ENCODE results near the gene NEUROD1. TPM values are rescaled to one million over a fixed set of nuclear protein-coding genes. Genes with fewer than 3 reads are reported as not detected.
"Not testable (repeated sequence)": the region's sequence is repeated elsewhere in the genome, so short reads cannot be mapped to it uniquely, and the experiment has no call there.

The NEUROD1 gene
- total RNA-seq = not detected
- long read RNA-seq = 0 reads

DNA sequence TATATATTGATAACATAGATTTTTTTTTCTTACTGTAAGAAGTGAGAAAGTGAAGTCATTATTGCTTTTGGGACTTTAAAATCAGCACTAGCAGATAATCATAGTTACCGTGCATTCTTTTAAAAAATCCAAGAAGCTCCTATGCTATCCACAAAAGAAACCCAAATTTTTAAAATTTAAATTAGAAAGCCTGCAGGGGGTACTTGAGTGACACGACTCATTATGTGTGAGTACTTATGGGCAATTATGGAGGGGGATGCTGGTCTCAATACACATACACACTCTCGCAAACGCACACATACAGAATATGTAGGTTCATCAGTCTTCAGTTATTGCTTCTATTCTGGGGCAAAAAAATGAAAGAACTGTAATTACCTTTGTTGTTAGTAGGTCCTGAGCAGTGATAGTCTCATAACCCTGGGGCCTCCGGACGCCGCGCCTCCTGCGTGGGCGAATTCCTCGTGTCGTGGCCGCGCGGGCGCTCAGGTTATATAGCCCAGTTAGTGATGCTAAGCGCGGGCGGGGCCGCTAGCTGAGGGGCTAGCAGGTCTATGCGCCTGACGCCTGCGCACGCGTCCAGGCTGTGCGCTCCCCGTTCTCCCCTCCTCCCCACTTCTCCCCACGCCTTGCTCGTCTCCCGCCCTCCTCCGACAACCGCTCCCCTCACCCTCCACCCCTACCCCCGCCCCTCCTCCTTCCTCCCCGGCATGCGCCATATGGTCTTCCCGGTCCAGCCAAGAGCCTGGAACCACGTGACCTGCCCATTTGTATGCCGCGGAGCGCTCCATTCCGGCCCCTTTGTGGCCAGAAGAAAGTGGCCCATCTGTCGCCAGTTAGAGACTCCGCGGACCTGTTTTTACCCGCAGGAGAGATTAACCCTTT lies at the start of gene NEUROD1:
Gene NEUROD1 (minus strand): TSS at position 463 of the 882 bp plus-strand sequence. CDS start 1,657 bp downstream, outside the sequence.
- no peak for DNase-seq

DNA sequence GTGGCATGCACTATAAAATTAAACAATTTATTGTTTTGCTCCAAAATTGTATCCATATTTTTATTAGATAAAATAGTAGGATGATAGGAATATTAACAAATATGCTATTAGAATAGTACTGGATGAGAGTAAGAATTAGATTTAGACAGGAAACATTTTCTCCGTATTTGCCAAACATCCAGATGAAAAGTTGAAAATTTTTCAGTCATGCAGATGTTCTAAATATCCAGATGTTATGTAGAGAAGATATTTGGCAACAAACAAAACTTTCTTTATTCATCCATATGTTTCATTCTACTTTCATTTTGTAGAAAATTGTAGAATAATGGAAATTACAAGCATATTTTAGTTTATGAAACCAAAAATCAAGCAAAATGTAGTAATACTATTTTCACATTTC lies 45.2 kb upstream of the NEUROD1 start:
- Histone ChIP-seq H3K9me3 (no peaks in the 10 kb centered on the region), H3K4me1 (no peaks in the 10 kb centered on the region), H3K4me3 (no peak overlapping the region), H3K27ac (no peak overlapping the region), H3K27me3 (ENCODE audit: low read depth) (no peaks in the 10 kb centered on the region), H3K36me3 (no peaks in the 10 kb centered on the region)
- ATAC-seq (no peak), DNase-seq (no peak)
- TF ChIP-seq, protein P1, sequence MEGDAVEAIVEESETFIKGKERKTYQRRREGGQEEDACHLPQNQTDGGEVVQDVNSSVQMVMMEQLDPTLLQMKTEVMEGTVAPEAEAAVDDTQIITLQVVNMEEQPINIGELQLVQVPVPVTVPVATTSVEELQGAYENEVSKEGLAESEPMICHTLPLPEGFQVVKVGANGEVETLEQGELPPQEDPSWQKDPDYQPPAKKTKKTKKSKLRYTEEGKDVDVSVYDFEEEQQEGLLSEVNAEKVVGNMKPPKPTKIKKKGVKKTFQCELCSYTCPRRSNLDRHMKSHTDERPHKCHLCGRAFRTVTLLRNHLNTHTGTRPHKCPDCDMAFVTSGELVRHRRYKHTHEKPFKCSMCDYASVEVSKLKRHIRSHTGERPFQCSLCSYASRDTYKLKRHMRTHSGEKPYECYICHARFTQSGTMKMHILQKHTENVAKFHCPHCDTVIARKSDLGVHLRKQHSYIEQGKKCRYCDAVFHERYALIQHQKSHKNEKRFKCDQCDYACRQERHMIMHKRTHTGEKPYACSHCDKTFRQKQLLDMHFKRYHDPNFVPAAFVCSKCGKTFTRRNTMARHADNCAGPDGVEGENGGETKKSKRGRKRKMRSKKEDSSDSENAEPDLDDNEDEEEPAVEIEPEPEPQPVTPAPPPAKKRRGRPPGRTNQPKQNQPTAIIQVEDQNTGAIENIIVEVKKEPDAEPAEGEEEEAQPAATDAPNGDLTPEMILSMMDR (IDR thresholded peaks at IDR 0.05) = no peak
- intact Hi-C loops (cut with DNase I) = no loop called here

More for the DNA sequence above, at the start of gene NEUROD1:
- Histone ChIP-seq H3K4me1 (peaks cover 26% of the 10 kb centered on the region), H3K27ac (no peak within 1 kb of the TSS), H3K36me3 (no peaks in the 10 kb centered on the region), H3K27me3 (ENCODE audit: low read depth) (peaks cover 86% of the 10 kb centered on the region), H3K9me3 (no peaks in the 10 kb centered on the region), H3K4me3 (no peak within 1 kb of the TSS)
- TF ChIP-seq, protein P1 (IDR thresholded peaks at IDR 0.05) = no peak
- intact Hi-C loops (cut with DNase I) = no loop called here
- no peak for ATAC-seq

DNA sequence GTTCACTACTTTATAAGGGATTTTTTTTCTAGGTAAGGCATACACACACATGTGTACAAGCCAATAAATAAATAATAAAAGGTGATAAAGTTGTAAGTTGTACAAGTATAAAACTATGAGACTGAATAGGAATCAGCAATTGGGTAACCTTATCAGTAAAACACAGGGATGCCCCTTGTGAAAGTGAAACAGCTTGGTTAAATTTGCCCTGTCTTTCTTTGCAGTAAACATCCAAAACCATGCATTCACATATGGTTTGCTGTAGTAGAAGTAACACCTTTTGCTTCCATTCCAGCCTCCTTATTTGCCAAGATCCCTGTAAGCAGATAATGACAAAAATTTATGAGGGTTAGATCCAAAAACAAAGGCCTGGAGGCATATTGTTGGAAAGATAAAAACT lies 44.3 kb upstream of the NEUROD1 start:
- no peak overlapping the region for H3K27ac ChIP-seq
- no peaks in the 10 kb centered on the region for H3K36me3 ChIP-seq
- ATAC-seq (no peak), DNase-seq (no peak)
- H3K27me3 ChIP-seq (ENCODE audit: low read depth) = no peaks in the 10 kb centered on the region
- no peaks in the 10 kb centered on the region for H3K4me1 ChIP-seq
- TF ChIP-seq, protein P1 (IDR thresholded peaks at IDR 0.05) = no peak
- no peak overlapping the region for H3K4me3 ChIP-seq
- no peaks in the 10 kb centered on the region for H3K9me3 ChIP-seq
- intact Hi-C loops (cut with DNase I) = no loop called here

DNA sequence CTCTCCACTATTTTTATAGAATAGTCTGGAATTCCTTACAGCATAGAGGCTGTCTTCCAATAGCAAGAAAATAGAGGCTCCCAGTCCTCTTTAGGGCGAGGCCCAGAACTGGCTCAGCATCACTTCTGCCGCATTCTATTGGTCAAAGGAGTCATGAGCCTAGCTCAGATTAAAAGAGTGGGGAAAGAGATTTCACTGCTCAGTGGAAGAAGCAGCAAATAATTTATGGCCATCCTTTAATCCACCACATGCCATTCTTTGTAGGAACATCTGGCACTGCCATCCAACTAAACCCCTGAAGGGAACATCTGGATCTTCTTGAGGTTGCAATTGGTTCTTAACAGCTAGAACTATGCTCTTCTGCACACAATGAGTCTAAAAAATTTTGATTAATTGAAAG lies 43.4 kb upstream of the NEUROD1 start:
- Histone ChIP-seq H3K36me3 (no peaks in the 10 kb centered on the region), H3K4me3 (no peak overlapping the region), H3K27me3 (ENCODE audit: low read depth) (no peaks in the 10 kb centered on the region), H3K9me3 (no peaks in the 10 kb centered on the region), H3K4me1 (no peaks in the 10 kb centered on the region), H3K27ac (no peak overlapping the region)
- DNase-seq (no peak), ATAC-seq (no peak)
- TF ChIP-seq, protein P1 (IDR thresholded peaks at IDR 0.05) = no peak
- intact Hi-C loops (cut with DNase I) = no loop called here

DNA sequence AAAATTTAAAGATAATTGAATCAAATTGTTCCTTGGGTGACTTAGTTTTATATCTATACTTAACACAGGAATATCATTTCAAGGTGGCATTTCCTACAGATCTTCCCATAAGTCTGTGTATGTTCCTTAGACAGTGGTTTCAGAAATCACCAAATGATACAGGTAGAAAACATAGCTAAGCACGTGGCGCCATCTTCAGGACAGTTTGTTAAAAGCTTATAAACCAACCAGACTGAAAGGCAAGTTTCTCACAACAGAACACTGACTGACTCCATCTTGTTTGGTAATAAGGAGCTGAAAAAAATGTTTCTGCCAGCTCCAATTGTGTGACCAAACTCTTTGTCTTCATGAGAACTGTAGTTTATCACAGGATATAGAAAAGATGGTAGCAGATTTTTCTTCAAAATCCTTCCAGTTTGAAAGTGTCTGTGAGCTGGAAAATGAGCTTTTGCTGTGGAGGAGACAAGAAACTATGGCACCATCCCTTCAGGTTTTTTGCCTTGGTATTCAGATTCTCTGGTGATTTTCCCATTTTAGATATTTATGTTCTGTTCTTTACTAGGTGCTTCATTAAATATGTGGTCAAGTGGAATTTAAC lies 34.8 kb upstream of the NEUROD1 start:
- H3K4me1 ChIP-seq = no peaks in the 10 kb centered on the region
- H3K27ac ChIP-seq = no peak overlapping the region
- no peaks in the 10 kb centered on the region for H3K9me3 ChIP-seq
- peak; percentile 79 to 80 for ATAC-seq
- DNase-seq = peak; percentile 52
- no peaks in the 10 kb centered on the region for H3K27me3 ChIP-seq (ENCODE audit: low read depth)
- H3K36me3 ChIP-seq = no peaks in the 10 kb centered on the region
- TF ChIP-seq, protein P1 (IDR thresholded peaks at IDR 0.05) = peak; percentile 67
- intact Hi-C loops (cut with DNase I) = loop anchor here (10.0 kb wide), 1 partner anchor 640 kb away; no protein-coding TSS in a partner anchor
- no peak overlapping the region for H3K4me3 ChIP-seq

DNA sequence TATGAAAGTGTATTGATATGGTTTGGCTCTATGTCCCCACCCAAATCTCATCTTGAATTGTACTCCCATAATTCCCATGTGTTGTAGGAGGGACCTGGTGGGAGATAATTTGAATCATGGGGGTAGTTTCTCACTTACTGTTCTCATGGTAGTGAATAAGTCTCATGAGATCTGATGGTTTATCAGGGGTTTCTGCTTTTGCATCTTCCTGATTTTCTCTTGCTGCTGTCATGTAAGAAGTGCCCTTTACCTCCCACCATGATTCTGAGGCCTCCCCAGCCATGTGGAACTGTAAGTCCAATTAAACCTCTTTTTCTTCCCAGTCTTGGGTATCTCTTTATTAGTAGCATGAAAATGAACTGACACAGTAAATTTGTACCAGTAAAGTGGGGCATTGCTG lies 30.7 kb upstream of the NEUROD1 start:
- ATAC-seq; H3K27ac ChIP-seq; DNase-seq; H3K27me3 ChIP-seq (ENCODE audit: low read depth); H3K36me3 ChIP-seq; H3K4me1 ChIP-seq; H3K4me3 ChIP-seq; H3K9me3 ChIP-seq: not testable (repeated sequence)
- intact Hi-C loops (cut with DNase I) = loop anchor here (10.0 kb wide), 1 partner anchor 636 kb away; no protein-coding TSS in a partner anchor

DNA sequence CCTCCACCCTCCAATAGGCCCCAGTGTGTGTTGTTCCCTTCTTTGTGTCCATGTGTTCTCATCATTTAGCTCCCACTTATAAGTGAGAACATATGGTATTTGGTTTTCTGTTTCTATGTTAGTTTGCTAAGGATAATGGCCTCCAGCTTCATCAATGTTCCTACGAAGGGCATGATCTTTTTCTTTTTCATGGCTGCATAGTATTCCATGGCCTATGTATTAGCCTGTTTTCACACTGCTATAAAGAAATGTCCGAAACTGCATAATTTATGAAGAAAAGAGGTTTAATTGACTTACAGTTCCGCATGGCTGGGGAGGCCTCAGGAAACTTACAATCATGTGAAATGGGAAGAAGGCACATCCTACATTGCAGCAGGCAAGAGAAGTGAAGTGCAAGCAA lies 22.2 kb upstream of the NEUROD1 start:
- H3K9me3 ChIP-seq; H3K4me1 ChIP-seq; intact Hi-C loops (cut with DNase I); H3K4me3 ChIP-seq; H3K27me3 ChIP-seq (ENCODE audit: low read depth); H3K27ac ChIP-seq; ATAC-seq; DNase-seq; H3K36me3 ChIP-seq: not testable (repeated sequence)
